Measurements from ENCODE around the gene SPTBN1.

- TF ChIP-seq, protein P1, sequence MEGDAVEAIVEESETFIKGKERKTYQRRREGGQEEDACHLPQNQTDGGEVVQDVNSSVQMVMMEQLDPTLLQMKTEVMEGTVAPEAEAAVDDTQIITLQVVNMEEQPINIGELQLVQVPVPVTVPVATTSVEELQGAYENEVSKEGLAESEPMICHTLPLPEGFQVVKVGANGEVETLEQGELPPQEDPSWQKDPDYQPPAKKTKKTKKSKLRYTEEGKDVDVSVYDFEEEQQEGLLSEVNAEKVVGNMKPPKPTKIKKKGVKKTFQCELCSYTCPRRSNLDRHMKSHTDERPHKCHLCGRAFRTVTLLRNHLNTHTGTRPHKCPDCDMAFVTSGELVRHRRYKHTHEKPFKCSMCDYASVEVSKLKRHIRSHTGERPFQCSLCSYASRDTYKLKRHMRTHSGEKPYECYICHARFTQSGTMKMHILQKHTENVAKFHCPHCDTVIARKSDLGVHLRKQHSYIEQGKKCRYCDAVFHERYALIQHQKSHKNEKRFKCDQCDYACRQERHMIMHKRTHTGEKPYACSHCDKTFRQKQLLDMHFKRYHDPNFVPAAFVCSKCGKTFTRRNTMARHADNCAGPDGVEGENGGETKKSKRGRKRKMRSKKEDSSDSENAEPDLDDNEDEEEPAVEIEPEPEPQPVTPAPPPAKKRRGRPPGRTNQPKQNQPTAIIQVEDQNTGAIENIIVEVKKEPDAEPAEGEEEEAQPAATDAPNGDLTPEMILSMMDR (IDR thresholded peaks at IDR 0.05; ENCODE audit: poor library complexity) = no peak
- no peak for TF ChIP-seq EZH2 (IDR thresholded peaks at IDR 0.05; ENCODE audit: borderline replicate concordance)
These were observed 44.2 kb upstream of the SPTBN1 start for GRCh38 chr2:54411801-54412354.
